Panc1 (cell line): ENCODE results near the gene CYB5B. TPM values are rescaled to one million over a fixed set of nuclear protein-coding genes. Genes with fewer than 3 reads are reported as not detected.

Source experiments
- ATAC-seq: fragments of 200-7000 bp; cut with Tn5 transposase; 2 replicates; pipeline ENCODE4 v1.9.1; 2020; ENCODE audit warnings: mild to moderate bottlenecking, moderate library complexity
- BruUV-seq: library from RNA; stranded (reverse); fragments of 400-500 nt; replicated peaks from 2 replicates; lab custom pipeline; 2021; lab: Mats Ljungman, UMichigan
- CTCF ChIA-PET: fragments of 300-600 bp; sonication (Branson Sonifier 250); formaldehyde crosslinking; loops from one replicate; lab custom pipeline; 2022; ENCODE audit warnings: antibody characterized with exemption; lab: Charles Lee
- POLR2A ChIA-PET: fragments of 300-600 bp; sonication (Branson Sonifier 250); formaldehyde crosslinking; loops from one replicate; lab custom pipeline; 2022; ENCODE audit warnings: antibody characterized with exemption; lab: Charles Lee
- DNase-seq: peaks from one replicate; pipeline ENCODE4 v3.0.0-alpha.2; 2010; ENCODE audit warnings: low read depth, low spot score
- H3K27ac ChIP-seq: 2 replicates; pipeline ENCODE4 v1.5.1; 2011; ENCODE audit warnings: mild to moderate bottlenecking, low read length, inconsistent platforms
- H3K27me3 ChIP-seq: fragments of 200-500 bp; sonication (Bioruptor generic); 2 replicates; pipeline ENCODE4 v1.6.0; 2014; ENCODE audit warnings: low read length, inconsistent platforms; ENCODE audit not compliant: control insufficient read depth, insufficient read depth
- H3K36me3 ChIP-seq: fragments of 200-500 bp; sonication (Bioruptor generic); 2 replicates; pipeline ENCODE4 v1.5.1; 2014; ENCODE audit warnings: inconsistent platforms, mild to moderate bottlenecking, low read length, moderate library complexity; ENCODE audit not compliant: control insufficient read depth, insufficient read depth
- H3K4me1 ChIP-seq: 2 replicates; pipeline ENCODE4 v1.5.1; 2011; ENCODE audit warnings: inconsistent platforms, mild to moderate bottlenecking, low read length, moderate library complexity; ENCODE audit not compliant: control insufficient read depth, insufficient read depth
- H3K4me3 ChIP-seq, 2 experiments: 2 replicates each; pipeline ENCODE4 v1.5.1; 2011 to 2012; ENCODE audit warnings: low read depth in 2 of 2, low read length in 2 of 2, mild to moderate bottlenecking in 2 of 2, inconsistent platforms in 1 of 2, moderate library complexity in 1 of 2
- H3K9me3 ChIP-seq: fragments of 200-500 bp; sonication (Bioruptor generic); 2 replicates; pipeline ENCODE4 v1.5.1; 2014; ENCODE audit warnings: low read depth, mild to moderate bottlenecking, inconsistent platforms, low read length, moderate library complexity; ENCODE audit not compliant: control insufficient read depth, insufficient read depth
- POLR2AphosphoS5 ChIP-seq: IDR thresholded peaks from 2 replicates; pipeline ENCODE4 v1.6.1; 2012; ENCODE audit warnings: mild to moderate bottlenecking, low read depth, low read length, moderate library complexity
- SIN3A ChIP-seq: IDR thresholded peaks from 2 replicates; pipeline ENCODE4 v1.6.1; 2012; ENCODE audit warnings: low read depth, mild to moderate bottlenecking, low read length, moderate library complexity, borderline replicate concordance; ENCODE audit not compliant: insufficient read depth
- TCF7L2 ChIP-seq: IDR thresholded peaks from 2 replicates; pipeline ENCODE4 v1.6.1; 2011; ENCODE audit warnings: mild to moderate bottlenecking, low read depth, low read length, inconsistent platforms
- in situ Hi-C: cut with HindIII; loops from 2 replicates; pipeline ENCODE4 v1.10.0; 2016; ENCODE audit warnings: low sequenced_read_pairs, low pct_unique_long_range_greater_than_20kb
- intact Hi-C: fragments of 100-400 bp; cut with micrococcal nuclease; formaldehyde crosslinking; loops from one replicate; pipeline ENCODE4 v1.10.0; 2022; ENCODE audit not compliant: unreplicated experiment
- total RNA-seq: library from RNA; stranded (reverse); gene quantifications from one replicate; pipeline ENCODE4 v1.2.1, GENCODE V29; 2021; ENCODE audit not compliant: unreplicated experiment
- TF ChIP-seq, protein P1 (sequence below), 2 experiments: IDR thresholded peaks; 2 replicates each; pipeline ENCODE4 v1.6.1; 2011 to 2012; ENCODE audit warnings: low read depth in 2 of 2, control low read depth in 1 of 2, low read length in 1 of 2, mild to moderate bottlenecking in 1 of 2, moderate library complexity in 1 of 2; ENCODE audit not compliant: insufficient read depth in 1 of 2
- TF ChIP-seq, protein P2 (sequence below): fragments of 450-650 bp; IDR thresholded peaks from 2 replicates; pipeline ENCODE4 v1.5.1; 2017; ENCODE audit warnings: mild to moderate bottlenecking

CYB5B gene
- total RNA-seq, 1 experiment from 2014 or later = 326 TPM

DNA sequence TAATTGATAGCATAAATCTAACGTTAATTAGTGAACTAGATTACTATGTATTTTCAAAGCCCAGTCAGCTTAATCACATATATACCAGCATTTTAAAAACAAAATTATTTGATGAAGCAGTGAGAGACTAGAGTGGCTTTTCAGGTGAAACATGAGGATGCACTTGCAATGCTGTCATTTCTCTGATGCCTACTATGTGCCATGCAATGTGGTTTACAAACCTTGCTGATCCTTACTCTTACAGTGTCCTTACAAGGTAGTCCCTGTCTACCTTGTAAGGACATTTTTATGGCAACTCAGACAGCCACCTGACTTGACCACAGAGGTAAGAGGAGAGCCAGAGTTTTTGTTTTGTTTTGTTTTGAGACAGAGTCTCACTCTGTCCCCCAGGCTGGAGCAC is 42.7 kb downstream of the CYB5B start:
- in situ Hi-C loops (no loop called here), intact Hi-C loops (no loop called here)
- peaks cover 18% of the 10 kb centered on the region for H3K36me3 ChIP-seq
- ATAC-seq (no peak), DNase-seq (no peak)
- H3K27me3 ChIP-seq = no peaks in the 10 kb centered on the region
- no peaks in the 10 kb centered on the region for H3K9me3 ChIP-seq
- H3K27ac ChIP-seq = peak overlapping the region; percentile 81
- peaks cover 49% of the 10 kb centered on the region for H3K4me1 ChIP-seq
- TF ChIP-seq, protein P1, sequence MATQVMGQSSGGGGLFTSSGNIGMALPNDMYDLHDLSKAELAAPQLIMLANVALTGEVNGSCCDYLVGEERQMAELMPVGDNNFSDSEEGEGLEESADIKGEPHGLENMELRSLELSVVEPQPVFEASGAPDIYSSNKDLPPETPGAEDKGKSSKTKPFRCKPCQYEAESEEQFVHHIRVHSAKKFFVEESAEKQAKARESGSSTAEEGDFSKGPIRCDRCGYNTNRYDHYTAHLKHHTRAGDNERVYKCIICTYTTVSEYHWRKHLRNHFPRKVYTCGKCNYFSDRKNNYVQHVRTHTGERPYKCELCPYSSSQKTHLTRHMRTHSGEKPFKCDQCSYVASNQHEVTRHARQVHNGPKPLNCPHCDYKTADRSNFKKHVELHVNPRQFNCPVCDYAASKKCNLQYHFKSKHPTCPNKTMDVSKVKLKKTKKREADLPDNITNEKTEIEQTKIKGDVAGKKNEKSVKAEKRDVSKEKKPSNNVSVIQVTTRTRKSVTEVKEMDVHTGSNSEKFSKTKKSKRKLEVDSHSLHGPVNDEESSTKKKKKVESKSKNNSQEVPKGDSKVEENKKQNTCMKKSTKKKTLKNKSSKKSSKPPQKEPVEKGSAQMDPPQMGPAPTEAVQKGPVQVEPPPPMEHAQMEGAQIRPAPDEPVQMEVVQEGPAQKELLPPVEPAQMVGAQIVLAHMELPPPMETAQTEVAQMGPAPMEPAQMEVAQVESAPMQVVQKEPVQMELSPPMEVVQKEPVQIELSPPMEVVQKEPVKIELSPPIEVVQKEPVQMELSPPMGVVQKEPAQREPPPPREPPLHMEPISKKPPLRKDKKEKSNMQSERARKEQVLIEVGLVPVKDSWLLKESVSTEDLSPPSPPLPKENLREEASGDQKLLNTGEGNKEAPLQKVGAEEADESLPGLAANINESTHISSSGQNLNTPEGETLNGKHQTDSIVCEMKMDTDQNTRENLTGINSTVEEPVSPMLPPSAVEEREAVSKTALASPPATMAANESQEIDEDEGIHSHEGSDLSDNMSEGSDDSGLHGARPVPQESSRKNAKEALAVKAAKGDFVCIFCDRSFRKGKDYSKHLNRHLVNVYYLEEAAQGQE (IDR thresholded peaks at IDR 0.05; ENCODE audit: insufficient read depth in 1 of 2, low read depth in 2 of 2, low read length in 1 of 2) = no peak
- TF ChIP-seq POLR2AphosphoS5 = no peak
- TF ChIP-seq, protein P2, sequence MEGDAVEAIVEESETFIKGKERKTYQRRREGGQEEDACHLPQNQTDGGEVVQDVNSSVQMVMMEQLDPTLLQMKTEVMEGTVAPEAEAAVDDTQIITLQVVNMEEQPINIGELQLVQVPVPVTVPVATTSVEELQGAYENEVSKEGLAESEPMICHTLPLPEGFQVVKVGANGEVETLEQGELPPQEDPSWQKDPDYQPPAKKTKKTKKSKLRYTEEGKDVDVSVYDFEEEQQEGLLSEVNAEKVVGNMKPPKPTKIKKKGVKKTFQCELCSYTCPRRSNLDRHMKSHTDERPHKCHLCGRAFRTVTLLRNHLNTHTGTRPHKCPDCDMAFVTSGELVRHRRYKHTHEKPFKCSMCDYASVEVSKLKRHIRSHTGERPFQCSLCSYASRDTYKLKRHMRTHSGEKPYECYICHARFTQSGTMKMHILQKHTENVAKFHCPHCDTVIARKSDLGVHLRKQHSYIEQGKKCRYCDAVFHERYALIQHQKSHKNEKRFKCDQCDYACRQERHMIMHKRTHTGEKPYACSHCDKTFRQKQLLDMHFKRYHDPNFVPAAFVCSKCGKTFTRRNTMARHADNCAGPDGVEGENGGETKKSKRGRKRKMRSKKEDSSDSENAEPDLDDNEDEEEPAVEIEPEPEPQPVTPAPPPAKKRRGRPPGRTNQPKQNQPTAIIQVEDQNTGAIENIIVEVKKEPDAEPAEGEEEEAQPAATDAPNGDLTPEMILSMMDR = no peak
- no peak overlapping the region for H3K4me3 ChIP-seq
- no TSS peak for BruUV-seq
- ChIA-PET POLR2A (no interaction called here), CTCF (no interaction called here)

DNA sequence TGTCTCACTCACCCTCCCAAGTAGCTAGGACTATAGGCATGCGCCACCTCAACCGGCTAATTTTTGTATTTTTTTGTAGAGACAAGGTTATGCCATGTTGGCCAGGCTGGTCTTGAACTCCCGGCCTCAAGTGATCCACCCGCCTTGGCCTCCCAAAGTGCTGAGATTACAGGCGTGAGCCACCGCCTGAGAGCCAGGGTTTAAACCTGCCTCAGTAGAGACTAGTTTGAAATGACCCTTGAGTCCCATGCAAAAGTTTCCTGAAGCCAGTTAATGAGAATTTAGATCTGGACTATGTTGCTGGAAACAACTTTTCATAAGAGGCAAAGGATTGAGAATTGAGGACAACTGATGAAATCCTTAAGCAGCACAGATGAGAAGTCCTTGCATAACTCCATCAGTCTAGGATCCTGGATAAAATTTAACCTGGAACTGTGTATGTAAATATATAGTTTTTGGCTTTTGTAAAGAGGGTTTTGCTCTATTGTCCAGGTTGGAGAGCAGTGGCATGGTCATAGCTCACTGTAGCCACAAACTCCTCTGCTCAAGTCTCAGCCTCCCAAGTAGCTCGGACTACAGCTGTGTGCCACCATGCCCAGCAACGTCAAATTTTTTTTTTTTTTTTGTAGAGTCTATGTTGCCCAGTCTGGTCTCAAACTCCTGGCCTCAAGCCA is 43.2 kb downstream of the CYB5B start:
- DNase-seq (no peak), ATAC-seq (no peak)
- TF ChIP-seq TCF7L2 = no peak
- no peak for TF ChIP-seq SIN3A
- TF ChIP-seq, protein P1 (IDR thresholded peaks at IDR 0.05; ENCODE audit: insufficient read depth in 1 of 2, low read depth in 2 of 2, low read length in 1 of 2) = no peak
- TF ChIP-seq, protein P2 = no peak
- no peak for TF ChIP-seq POLR2AphosphoS5
- intact Hi-C loops = no loop called here
- Histone ChIP-seq H3K36me3 (peaks cover 15% of the 10 kb centered on the region), H3K9me3 (no peaks in the 10 kb centered on the region), H3K4me1 (peaks cover 49% of the 10 kb centered on the region), H3K27ac (peak overlapping the region; percentile 81), H3K27me3 (no peaks in the 10 kb centered on the region), H3K4me3 (no peak overlapping the region)
- CTCF ChIA-PET = no interaction called here
- POLR2A ChIA-PET = no interaction called here
- BruUV-seq = no TSS peak
- in situ Hi-C loops = no loop called here
